ENCODE measurements around the gene ADTRP. TPM values are rescaled to one million over a fixed set of nuclear protein-coding genes. Genes with fewer than 3 reads are reported as not detected.

Gene ADTRP
- total RNA-seq, 4 donors from 2014 or later = 0.66 to 0.92 TPM; not detected in 2

DNA sequence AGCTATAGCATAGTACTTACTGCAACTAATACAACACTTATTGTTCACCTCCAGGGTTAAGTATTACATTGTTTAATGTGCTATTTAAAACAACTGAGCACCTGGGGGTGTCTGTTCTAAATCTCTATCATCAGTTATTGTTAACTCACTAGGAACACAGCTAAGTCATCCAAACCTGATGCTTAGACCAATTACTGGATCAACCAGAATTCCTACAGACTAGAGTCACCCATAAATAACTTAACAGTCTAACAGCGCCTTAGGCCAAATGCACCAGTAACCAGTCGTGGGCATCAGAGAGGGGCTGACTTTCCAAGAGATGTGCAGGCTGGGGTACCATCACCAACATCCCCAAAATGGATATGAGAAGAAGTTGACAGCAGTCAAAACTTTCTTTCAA, 110.7 kb downstream of the ADTRP start:
- no peak for DNase-seq (ENCODE audit: extremely low spot score)
- H3K4me1 ChIP-seq = no peaks in the 10 kb centered on the region
- no peak overlapping the region for H3K27ac ChIP-seq (replicated peaks in 1 of 4)
- H3K27me3 ChIP-seq = peaks cover 0 to 6% (median 0%) of the 10 kb centered on the region in 4 donors
- intact Hi-C loops (cut with DNase I) = no loop called here
- no peaks in the 10 kb centered on the region for H3K36me3 ChIP-seq
- TF ChIP-seq, protein P1, sequence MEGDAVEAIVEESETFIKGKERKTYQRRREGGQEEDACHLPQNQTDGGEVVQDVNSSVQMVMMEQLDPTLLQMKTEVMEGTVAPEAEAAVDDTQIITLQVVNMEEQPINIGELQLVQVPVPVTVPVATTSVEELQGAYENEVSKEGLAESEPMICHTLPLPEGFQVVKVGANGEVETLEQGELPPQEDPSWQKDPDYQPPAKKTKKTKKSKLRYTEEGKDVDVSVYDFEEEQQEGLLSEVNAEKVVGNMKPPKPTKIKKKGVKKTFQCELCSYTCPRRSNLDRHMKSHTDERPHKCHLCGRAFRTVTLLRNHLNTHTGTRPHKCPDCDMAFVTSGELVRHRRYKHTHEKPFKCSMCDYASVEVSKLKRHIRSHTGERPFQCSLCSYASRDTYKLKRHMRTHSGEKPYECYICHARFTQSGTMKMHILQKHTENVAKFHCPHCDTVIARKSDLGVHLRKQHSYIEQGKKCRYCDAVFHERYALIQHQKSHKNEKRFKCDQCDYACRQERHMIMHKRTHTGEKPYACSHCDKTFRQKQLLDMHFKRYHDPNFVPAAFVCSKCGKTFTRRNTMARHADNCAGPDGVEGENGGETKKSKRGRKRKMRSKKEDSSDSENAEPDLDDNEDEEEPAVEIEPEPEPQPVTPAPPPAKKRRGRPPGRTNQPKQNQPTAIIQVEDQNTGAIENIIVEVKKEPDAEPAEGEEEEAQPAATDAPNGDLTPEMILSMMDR (IDR thresholded peaks at IDR 0.05) = no peak
- TF ChIP-seq EP300 (IDR thresholded peaks at IDR 0.05) (no peak), POLR2AphosphoS5 (IDR thresholded peaks at IDR 0.05) (no peak), POLR2A (IDR thresholded peaks at IDR 0.05; ENCODE audit: low read depth) (no peak)
- H3K4me3 ChIP-seq = no peak overlapping the region
- WGBS = 90% methylated on average over 2 of the region's 2 CpGs
- H3K9me3 ChIP-seq = peaks cover 0 to 3% (median 0%) of the 10 kb centered on the region in 4 donors

DNA sequence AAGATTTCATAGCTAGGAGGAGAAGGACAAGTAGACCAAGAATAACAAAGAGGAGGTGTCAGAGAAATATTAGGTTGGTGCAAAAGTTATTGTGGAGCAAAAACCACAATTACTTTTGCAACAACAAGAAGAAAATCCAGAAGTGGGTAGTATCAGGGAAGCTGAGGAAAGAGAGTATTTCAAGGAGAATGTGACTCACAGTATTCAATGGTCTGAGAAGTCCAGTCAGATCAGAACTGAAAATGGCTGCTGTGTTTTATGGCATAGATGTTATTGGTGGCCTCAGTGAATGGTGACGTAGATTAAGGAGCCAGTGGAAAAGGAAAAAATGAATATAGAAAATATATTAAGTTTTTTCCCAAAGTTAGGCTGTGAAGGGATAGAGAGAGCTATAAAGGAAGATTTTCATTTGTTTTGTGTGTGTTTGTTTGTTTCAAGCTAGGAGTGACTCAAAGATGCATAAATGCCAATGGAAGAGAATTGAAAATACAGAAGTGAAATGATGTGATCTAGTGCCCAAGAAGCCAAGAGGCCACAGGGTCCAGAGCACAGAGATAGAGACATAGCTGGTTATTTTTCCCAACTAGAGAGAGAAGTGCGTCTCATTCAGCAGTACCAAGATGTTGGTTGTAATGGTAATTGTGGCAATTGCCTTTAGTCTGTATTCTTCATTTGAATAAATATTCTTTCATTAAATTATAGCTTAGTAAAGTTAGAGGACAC, 112.8 kb downstream of the ADTRP start:
- Histone ChIP-seq H3K27me3 (peaks cover 0 to 6% (median 0%) of the 10 kb centered on the region in 4 donors), H3K4me1 (no peaks in the 10 kb centered on the region), H3K36me3 (no peaks in the 10 kb centered on the region), H3K4me3 (no peak overlapping the region), H3K9me3 (peaks cover 0 to 3% (median 0%) of the 10 kb centered on the region in 4 donors), H3K27ac (replicated peaks in 1 of 4) (no peak overlapping the region)
- 96% methylated on average over 2 of the region's 2 CpGs for WGBS
- intact Hi-C loops (cut with DNase I) = no loop called here
- DNase-seq (ENCODE audit: extremely low spot score) = no peak
- TF ChIP-seq POLR2A (IDR thresholded peaks at IDR 0.05; ENCODE audit: low read depth) = no peak
- TF ChIP-seq POLR2AphosphoS5 (IDR thresholded peaks at IDR 0.05) = no peak
- TF ChIP-seq, protein P1 (IDR thresholded peaks at IDR 0.05) = no peak
- no peak for TF ChIP-seq EP300 (IDR thresholded peaks at IDR 0.05)

Small RNA genes lying within 50 kb of the gene (small RNA-seq; reads per million reads assigned to genes)
- 0 reads per million in 3 donors for gene RF00272

Other genes with a start within 250 kb of the ADTRP start
- gene TMEM170B, start 241.1 kb downstream of the ADTRP start, total RNA-seq = 1 to 10 TPM; 5.4 to 8.6 (median 6.2) TPM
- 10 to 100 TPM; 16.2 to 28.3 (median 25.1) TPM for gene HIVEP1, start 233.5 kb upstream of the ADTRP start, total RNA-seq

Data from esophagus muscularis mucosa (tissue), 4 donors.